ENCODE results near the gene SERPINA6. TPM values are rescaled to one million over a fixed set of nuclear protein-coding genes. Genes with fewer than 3 reads are reported as not detected.

SERPINA6 gene
- total RNA-seq, 1 donor from 2014 or later: not detected

DNA sequence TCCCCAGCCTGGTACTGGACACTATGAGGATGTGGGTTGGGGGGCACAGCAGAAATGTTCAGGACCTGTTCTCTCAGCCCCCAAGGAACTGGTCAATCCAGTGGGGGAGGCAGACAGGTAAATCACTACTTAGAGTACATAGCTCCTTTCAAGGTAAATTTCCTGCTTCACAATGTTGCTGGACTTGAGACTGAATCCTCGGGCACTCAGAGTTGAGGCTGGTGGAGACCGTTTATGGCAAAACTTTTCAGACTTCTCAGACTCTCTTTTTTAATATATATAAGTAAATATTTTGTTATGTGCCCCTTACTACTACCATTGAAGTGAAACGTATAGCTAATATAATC is 29.6 kb downstream of the SERPINA6 start:
- no peak overlapping the region for H3K4me3 ChIP-seq
- H3K27ac ChIP-seq (replicated peaks): no peak overlapping the region
- intact Hi-C loops (cut with micrococcal nuclease): no loop called here
- no peaks in the 10 kb centered on the region for H3K4me1 ChIP-seq
- DNase-seq: no peak
- no peaks in the 10 kb centered on the region for H3K9me3 ChIP-seq (replicated peaks)
- TF ChIP-seq, protein P1, sequence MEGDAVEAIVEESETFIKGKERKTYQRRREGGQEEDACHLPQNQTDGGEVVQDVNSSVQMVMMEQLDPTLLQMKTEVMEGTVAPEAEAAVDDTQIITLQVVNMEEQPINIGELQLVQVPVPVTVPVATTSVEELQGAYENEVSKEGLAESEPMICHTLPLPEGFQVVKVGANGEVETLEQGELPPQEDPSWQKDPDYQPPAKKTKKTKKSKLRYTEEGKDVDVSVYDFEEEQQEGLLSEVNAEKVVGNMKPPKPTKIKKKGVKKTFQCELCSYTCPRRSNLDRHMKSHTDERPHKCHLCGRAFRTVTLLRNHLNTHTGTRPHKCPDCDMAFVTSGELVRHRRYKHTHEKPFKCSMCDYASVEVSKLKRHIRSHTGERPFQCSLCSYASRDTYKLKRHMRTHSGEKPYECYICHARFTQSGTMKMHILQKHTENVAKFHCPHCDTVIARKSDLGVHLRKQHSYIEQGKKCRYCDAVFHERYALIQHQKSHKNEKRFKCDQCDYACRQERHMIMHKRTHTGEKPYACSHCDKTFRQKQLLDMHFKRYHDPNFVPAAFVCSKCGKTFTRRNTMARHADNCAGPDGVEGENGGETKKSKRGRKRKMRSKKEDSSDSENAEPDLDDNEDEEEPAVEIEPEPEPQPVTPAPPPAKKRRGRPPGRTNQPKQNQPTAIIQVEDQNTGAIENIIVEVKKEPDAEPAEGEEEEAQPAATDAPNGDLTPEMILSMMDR (IDR thresholded peaks at IDR 0.05; ENCODE audit: borderline replicate concordance): no peak
- peaks cover 64% of the 10 kb centered on the region for H3K27me3 ChIP-seq (ENCODE audit: low read depth)
- H3K36me3 ChIP-seq: no peaks in the 10 kb centered on the region

DNA sequence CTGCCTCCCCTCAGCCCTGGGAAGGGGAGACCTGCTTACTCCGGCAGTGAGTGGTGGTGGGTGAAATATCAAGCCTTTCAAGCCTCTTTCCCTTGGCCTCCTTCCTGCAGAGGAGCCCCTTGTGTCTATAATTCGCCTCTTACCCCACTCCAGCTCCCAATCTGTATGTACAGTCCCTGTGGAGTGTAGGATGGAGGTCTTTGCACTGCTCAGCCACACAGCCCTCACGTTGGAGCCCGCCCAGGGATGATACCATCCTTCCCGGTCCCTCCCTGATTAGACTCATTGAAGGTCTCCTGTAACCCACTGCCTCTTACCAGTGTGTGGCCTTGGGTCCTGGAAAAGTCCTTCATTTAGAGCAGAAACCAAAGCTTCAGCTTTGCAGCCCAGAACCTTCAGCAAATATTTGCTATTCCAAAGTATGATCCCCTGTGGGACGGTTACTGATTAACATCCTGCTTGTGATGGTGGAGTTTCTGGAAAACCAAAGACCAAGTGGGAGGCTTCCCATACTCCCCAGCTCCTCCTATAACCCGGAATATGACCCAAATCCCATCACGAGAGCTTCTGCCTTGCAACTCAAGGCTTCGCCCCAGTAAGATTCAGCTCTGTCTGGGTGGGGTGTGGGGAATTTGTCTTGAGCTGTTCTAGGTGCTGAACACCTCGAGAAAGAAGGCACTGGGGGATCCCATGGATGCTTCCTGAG is 30.1 kb downstream of the SERPINA6 start, which contains the start of gene SERPINA10:
Gene SERPINA10 (minus strand): TSS at position 397 of the 706 bp plus-strand sequence. CDS start 2,675 bp downstream, outside the sequence.
- intact Hi-C loops (cut with micrococcal nuclease): no loop called here
- Histone ChIP-seq H3K27ac (replicated peaks) (no peak within 1 kb of the TSS), H3K4me1 (no peaks in the 10 kb centered on the region), H3K27me3 (ENCODE audit: low read depth) (peaks cover 60% of the 10 kb centered on the region), H3K9me3 (replicated peaks) (no peaks in the 10 kb centered on the region), H3K36me3 (no peaks in the 10 kb centered on the region), H3K4me3 (no peak within 1 kb of the TSS)
- TF ChIP-seq, protein P1 (IDR thresholded peaks at IDR 0.05; ENCODE audit: borderline replicate concordance): no peak
- no peak for DNase-seq

DNA sequence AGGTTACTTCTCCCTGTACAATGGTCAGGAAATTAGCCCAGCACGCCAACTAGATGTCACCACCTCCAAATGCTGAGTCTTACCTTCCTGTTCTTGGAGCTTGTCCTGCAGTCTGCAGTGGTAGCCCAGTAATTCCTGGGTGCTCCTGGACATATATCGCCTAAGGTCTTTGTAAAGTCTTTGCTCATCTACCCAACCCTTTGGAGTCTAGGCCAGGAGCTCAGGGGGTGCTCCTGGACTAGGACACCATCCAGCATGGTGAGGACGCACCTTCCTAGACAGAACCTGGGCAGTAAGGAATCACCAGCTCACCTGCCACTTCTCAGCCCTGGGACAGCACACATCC is 30.6 kb downstream of the SERPINA6 start:
- DNase-seq: no peak
- no peak overlapping the region for H3K27ac ChIP-seq (replicated peaks)
- no peak overlapping the region for H3K4me3 ChIP-seq
- no peaks in the 10 kb centered on the region for H3K4me1 ChIP-seq
- H3K9me3 ChIP-seq (replicated peaks): no peaks in the 10 kb centered on the region
- TF ChIP-seq, protein P1 (IDR thresholded peaks at IDR 0.05; ENCODE audit: borderline replicate concordance): no peak
- peaks cover 60% of the 10 kb centered on the region for H3K27me3 ChIP-seq (ENCODE audit: low read depth)
- H3K36me3 ChIP-seq: no peaks in the 10 kb centered on the region
- intact Hi-C loops (cut with micrococcal nuclease): no loop called here

DNA sequence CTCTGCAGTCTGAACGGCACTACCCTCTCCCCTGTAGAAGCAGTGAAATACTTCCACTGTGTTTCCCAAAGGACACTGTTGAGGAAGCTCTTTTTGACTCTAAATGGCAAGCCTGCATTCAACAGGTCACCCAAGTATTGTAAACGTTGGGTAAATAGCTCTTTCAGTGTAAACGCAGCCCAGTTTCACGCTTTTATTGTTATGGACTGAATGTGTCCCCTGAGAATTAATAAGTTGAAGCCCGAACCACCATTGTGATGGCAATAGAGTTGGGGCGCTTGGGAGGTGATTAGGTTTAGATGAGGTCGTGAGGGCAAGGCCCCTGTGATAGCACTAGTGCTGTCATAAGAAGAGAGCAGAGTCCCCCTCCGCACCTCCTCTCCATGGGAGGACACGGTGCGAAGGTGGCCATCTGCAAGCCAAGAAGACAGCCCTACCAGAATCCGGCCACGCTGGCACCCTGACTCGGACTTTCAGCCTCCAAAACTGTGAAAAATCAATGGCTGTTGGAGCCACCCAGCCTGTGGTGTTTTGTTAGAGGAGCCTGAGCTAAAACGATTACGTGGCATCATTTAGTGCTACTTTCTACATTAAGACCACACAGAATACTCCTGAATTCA is 31.1 kb downstream of the SERPINA6 start:
- Histone ChIP-seq H3K36me3 (no peaks in the 10 kb centered on the region), H3K4me1 (no peaks in the 10 kb centered on the region), H3K9me3 (replicated peaks) (no peaks in the 10 kb centered on the region), H3K4me3 (no peak overlapping the region), H3K27me3 (ENCODE audit: low read depth) (peaks cover 62% of the 10 kb centered on the region), H3K27ac (replicated peaks) (no peak overlapping the region)
- no peak for DNase-seq
- intact Hi-C loops (cut with micrococcal nuclease): no loop called here
- TF ChIP-seq, protein P1 (IDR thresholded peaks at IDR 0.05; ENCODE audit: borderline replicate concordance): no peak

DNA sequence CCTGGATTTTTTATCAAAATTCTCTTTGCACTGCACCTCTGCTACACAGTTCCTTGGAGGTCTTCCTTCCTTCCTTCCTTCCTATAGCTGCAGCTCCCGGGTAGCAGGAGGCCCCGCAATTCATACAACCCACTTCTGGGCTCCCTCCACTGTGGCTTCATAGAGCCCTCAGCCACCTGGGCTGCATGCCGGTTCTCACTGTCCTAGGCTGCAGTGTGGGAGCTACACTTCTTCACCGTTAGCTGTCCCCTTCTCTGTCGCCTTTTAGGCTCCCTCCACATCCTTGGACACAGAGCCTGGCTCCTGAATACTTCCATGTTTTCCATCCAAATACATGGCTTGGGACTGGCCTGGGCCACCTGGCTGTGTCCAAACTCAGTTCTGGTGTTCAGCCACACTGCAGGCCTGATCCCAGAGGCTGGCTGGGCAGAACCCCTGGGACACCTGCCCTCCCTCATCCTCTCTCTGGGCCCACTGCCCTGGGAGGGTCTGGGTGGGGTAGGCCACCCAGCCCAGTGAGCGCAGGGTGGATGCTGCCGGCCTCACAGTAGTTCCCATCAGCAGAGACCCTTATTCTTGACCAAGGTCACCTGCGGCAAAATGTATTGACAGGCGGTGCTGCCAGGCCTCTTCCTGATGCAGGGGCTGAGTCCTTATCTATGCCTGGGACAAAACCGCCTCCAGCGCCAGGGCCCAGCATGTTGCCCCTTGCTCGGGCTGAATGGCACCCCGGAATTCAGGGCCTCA is 31.8 kb downstream of the SERPINA6 start:
- H3K27ac ChIP-seq (replicated peaks): no peak overlapping the region
- DNase-seq: no peak
- no peak overlapping the region for H3K4me3 ChIP-seq
- intact Hi-C loops (cut with micrococcal nuclease): no loop called here
- H3K27me3 ChIP-seq (ENCODE audit: low read depth): peaks cover 58% of the 10 kb centered on the region
- TF ChIP-seq, protein P1 (IDR thresholded peaks at IDR 0.05; ENCODE audit: borderline replicate concordance): no peak
- no peaks in the 10 kb centered on the region for H3K9me3 ChIP-seq (replicated peaks)
- H3K4me1 ChIP-seq: no peaks in the 10 kb centered on the region
- no peaks in the 10 kb centered on the region for H3K36me3 ChIP-seq
